Measurements from ENCODE around the gene PTPRC. TPM values are rescaled to one million over a fixed set of nuclear protein-coding genes. Genes with fewer than 3 reads are reported as not detected.

The PTPRC gene
- total RNA-seq, 2 donors from 2014 or later, result 3.3 to 9.9 TPM

DNA sequence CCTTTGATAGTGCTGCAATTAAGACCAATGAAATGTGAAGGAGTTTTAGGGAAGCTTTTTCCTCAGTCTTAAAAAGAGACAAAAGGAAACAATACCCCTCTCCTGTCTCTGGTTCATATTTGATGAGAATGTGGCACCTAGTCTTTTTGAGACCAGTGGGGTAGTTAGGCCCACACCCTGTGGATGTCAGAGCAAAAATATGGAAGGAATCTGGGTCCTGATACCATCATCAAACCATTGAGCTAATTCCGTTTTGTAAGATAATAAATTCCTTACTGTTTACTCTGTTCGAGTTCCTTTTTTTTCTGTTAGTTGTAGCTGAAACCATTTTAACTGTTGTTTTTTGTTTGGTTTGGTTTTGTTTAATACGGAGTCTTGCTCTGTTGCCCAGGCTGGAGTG, 33.3 kb downstream of the PTPRC start:
- DNase-seq (no peak), ATAC-seq (no peak)
- 61% methylated on average over 3 of the region's 3 CpGs for WGBS, 2 donors
- no peaks in the 10 kb centered on the region for H3K27me3 ChIP-seq
- H3K36me3 ChIP-seq (replicated peaks in 1 of 2; ENCODE audit: insufficient read depth in 1 of 2, low read depth in 2 of 2), result no peaks in the 10 kb centered on the region
- H3K4me1 ChIP-seq, result no peaks in the 10 kb centered on the region
- H3K4me3 ChIP-seq, result no peak overlapping the region
- H3K9me3 ChIP-seq, result no peaks in the 10 kb centered on the region
- TF ChIP-seq CTCF (IDR thresholded peaks at IDR 0.05), result no peak
- no peak for TF ChIP-seq POLR2A (IDR thresholded peaks at IDR 0.05)
- intact Hi-C loops (cut with DNase I), result no loop called here
- no peak overlapping the region for H3K27ac ChIP-seq

GRCh38 chr1:198674009-198674408, 35.2 kb downstream of the PTPRC start:
- no peaks in the 10 kb centered on the region for H3K27me3 ChIP-seq
- no peaks in the 10 kb centered on the region for H3K36me3 ChIP-seq (replicated peaks in 1 of 2; ENCODE audit: insufficient read depth in 1 of 2, low read depth in 2 of 2)
- no peaks in the 10 kb centered on the region for H3K9me3 ChIP-seq
- ATAC-seq, result no peak
- H3K4me3 ChIP-seq, result no peak overlapping the region
- TF ChIP-seq POLR2A (IDR thresholded peaks at IDR 0.05) (no peak), CTCF (IDR thresholded peaks at IDR 0.05) (no peak)
- intact Hi-C loops (cut with DNase I), result no loop called here
- no peak for DNase-seq
- WGBS, 2 donors, result 90 to 94% methylated on average over 2 of the region's 2 CpGs
- H3K4me1 ChIP-seq, result no peaks in the 10 kb centered on the region
- no peak overlapping the region for H3K27ac ChIP-seq

DNA sequence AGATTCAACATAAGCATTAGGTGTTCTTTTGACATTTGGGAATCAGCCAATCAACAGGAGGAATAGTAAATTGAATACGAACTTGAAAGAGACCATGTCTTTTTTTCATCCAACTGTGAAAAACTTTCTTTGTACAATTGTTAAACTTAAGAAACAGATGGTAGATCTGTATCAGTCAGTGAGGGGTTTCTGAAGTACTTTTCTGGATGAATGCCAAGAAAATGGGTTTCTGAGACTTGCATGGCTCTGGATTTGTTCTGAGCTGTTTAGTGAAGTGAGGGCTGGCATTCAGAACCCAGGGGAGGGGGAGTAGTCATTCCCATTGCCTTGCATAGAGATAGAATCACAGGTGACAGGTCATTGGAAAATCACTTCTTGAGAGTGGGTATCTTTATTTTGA, 37.4 kb downstream of the PTPRC start:
- intact Hi-C loops (cut with DNase I), result no loop called here
- ATAC-seq, result no peak
- DNase-seq, result no peak
- H3K4me1 ChIP-seq, result no peaks in the 10 kb centered on the region
- H3K27me3 ChIP-seq, result no peaks in the 10 kb centered on the region
- no peaks in the 10 kb centered on the region for H3K9me3 ChIP-seq
- TF ChIP-seq CTCF (IDR thresholded peaks at IDR 0.05), result no peak
- no peak for TF ChIP-seq POLR2A (IDR thresholded peaks at IDR 0.05)
- 62 to 79% methylated on average over 1 of the region's 1 CpG for WGBS, 2 donors
- H3K36me3 ChIP-seq (replicated peaks in 1 of 2; ENCODE audit: insufficient read depth in 1 of 2, low read depth in 2 of 2), result no peaks in the 10 kb centered on the region
- no peak overlapping the region for H3K27ac ChIP-seq
- H3K4me3 ChIP-seq, result no peak overlapping the region

GRCh38 chr1:198677027-198677426, 38.2 kb downstream of the PTPRC start:
- Histone ChIP-seq H3K4me1 (peaks cover 4% of the 10 kb centered on the region), H3K36me3 (replicated peaks in 1 of 2; ENCODE audit: insufficient read depth in 1 of 2, low read depth in 2 of 2) (no peaks in the 10 kb centered on the region), H3K27ac (no peak overlapping the region), H3K9me3 (no peaks in the 10 kb centered on the region), H3K4me3 (no peak overlapping the region), H3K27me3 (peaks cover 0 to 2% of the 10 kb centered on the region in 2 donors)
- WGBS, 2 donors, result 36 to 39% methylated on average over 1 of the region's 1 CpG
- DNase-seq (no peak), ATAC-seq (no peak)
- no peak for TF ChIP-seq CTCF (IDR thresholded peaks at IDR 0.05)
- no peak for TF ChIP-seq POLR2A (IDR thresholded peaks at IDR 0.05)
- intact Hi-C loops (cut with DNase I), result no loop called here

DNA sequence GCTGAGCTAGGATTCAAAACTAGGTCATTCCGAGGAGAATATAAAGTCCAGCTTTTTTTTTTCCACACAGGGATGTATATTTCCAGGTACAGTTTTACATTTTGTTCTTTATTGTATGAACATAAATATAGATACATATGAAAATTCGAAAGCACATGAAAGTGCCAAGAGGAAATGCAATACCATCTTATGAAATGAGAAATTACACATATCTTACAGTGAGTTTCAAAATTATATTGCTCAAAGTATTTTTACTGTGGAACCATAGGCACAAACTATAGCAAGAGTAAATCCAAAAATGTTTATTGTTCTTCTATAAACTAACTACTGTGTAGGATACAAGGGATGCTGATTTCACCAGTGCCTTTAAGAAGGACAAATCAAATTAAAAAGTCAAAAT, 39.0 kb downstream of the PTPRC start:
- Histone ChIP-seq H3K4me3 (no peak overlapping the region), H3K27me3 (peaks cover 0 to 4% of the 10 kb centered on the region in 2 donors), H3K36me3 (replicated peaks in 1 of 2; ENCODE audit: insufficient read depth in 1 of 2, low read depth in 2 of 2) (no peaks in the 10 kb centered on the region), H3K9me3 (no peaks in the 10 kb centered on the region), H3K27ac (no peak overlapping the region), H3K4me1 (peaks cover 6% of the 10 kb centered on the region)
- no peak for TF ChIP-seq POLR2A (IDR thresholded peaks at IDR 0.05)
- no peak for TF ChIP-seq CTCF (IDR thresholded peaks at IDR 0.05)
- 64 to 65% methylated on average over 2 of the region's 2 CpGs for WGBS, 2 donors
- intact Hi-C loops (cut with DNase I), result no loop called here
- ATAC-seq, result no peak
- no peak for DNase-seq
